Suprapubic skin (tissue), 4 donors: ENCODE data around the gene SMYD3. TPM values are rescaled to one million over a fixed set of nuclear protein-coding genes. Genes with fewer than 3 reads are reported as not detected.

Source experiments
- DNase-seq, 2 donors: peaks; one replicate each; pipeline ENCODE4 v3.0.0-alpha.2; 2019; ENCODE audit warnings: low spot score in 2 of 2
- H3K27ac ChIP-seq: fragments of 200-600 bp; sonication (generic); one replicate; pipeline ENCODE4 v1.5.1; 2019
- H3K27me3 ChIP-seq: fragments of 200-600 bp; sonication (generic); one replicate; pipeline ENCODE4 v1.5.1; 2019
- H3K36me3 ChIP-seq: fragments of 200-600 bp; sonication (generic); one replicate; pipeline ENCODE4 v1.5.1; 2019
- H3K4me1 ChIP-seq: fragments of 200-600 bp; sonication (generic); one replicate; pipeline ENCODE4 v1.5.1; 2019
- H3K4me3 ChIP-seq: fragments of 200-600 bp; sonication (generic); one replicate; pipeline ENCODE4 v1.5.1; 2019; ENCODE audit warnings: mild to moderate bottlenecking
- H3K9me3 ChIP-seq: fragments of 200-600 bp; sonication (generic); one replicate; pipeline ENCODE4 v1.5.1; 2019
- CTCF ChIP-seq, 2 donors: fragments of 200-600 bp in 1 of 2; fragments of 450-650 bp in 1 of 2; sonication (generic) in 1 of 2; IDR thresholded peaks; one replicate each; pipeline ENCODE4 v1.5.1; 2016 to 2019; ENCODE audit warnings: antibody characterized with exemption in 2 of 2, mild to moderate bottlenecking in 1 of 2, moderate library complexity in 1 of 2
- EP300 ChIP-seq: sonication (generic); formaldehyde crosslinking; IDR thresholded peaks from one replicate; pipeline ENCODE4 v1.6.1; 2017; ENCODE audit warnings: antibody characterized with exemption
- POLR2A ChIP-seq, 2 donors: fragments of 450-650 bp; IDR thresholded peaks; one replicate each; pipeline ENCODE4 v1.6.1; 2017; ENCODE audit warnings: antibody characterized with exemption in 2 of 2, mild to moderate bottlenecking in 2 of 2, moderate library complexity in 2 of 2
- POLR2AphosphoS5 ChIP-seq, 3 donors: sonication (generic); formaldehyde crosslinking; IDR thresholded peaks; one replicate each; pipeline ENCODE4 v1.6.1; 2017; ENCODE audit warnings: antibody characterized with exemption in 3 of 3
- WGBS: methylation state at CpG from one replicate; pipeline ENCODE4 v1.1.5; 2018; 5-methylcytosine and 5-hydroxymethylcytosine counted together
- total RNA-seq, 4 donors: library from RNA; depleted of rRNA; stranded (reverse); fragments of >200 nt; gene quantifications; one replicate each; pipeline ENCODE4 v1.1.0, GENCODE V29; 2016

Gene SMYD3
- total RNA-seq, 4 donors from 2014 or later: 14.5 to 33.6 (median 18.9) TPM

- WGBS: 96% methylated on average over 7 of the region's 7 CpGs
These were observed 522.5 kb downstream of the SMYD3 start for GRCh38 chr1:245984390-245985155.

GRCh38 chr1:245983294-245983967 is 523.6 kb downstream of the SMYD3 start:
- WGBS: 64% methylated on average over 7 of the region's 7 CpGs
- peaks cover 15% of the 10 kb centered on the region for H3K4me1 ChIP-seq

More at GRCh38 chr1:245984390-245985155, 522.5 kb downstream of the SMYD3 start:
- Histone ChIP-seq H3K27me3 (no peaks in the 10 kb centered on the region), H3K4me1 (peaks cover 15% of the 10 kb centered on the region), H3K36me3 (no peaks in the 10 kb centered on the region), H3K9me3 (no peaks in the 10 kb centered on the region), H3K4me3 (no peak overlapping the region), H3K27ac (no peak overlapping the region)
- DNase-seq: no peak
- no peak for TF ChIP-seq CTCF (IDR thresholded peaks at IDR 0.05)
- no peak for TF ChIP-seq EP300
- TF ChIP-seq POLR2AphosphoS5 (IDR thresholded peaks at IDR 0.05): no peak
- no peak for TF ChIP-seq POLR2A (IDR thresholded peaks at IDR 0.05)

GRCh38 chr1:245979589-245979988 is 527.5 kb downstream of the SMYD3 start:
- no peak overlapping the region for H3K27ac ChIP-seq
- H3K4me1 ChIP-seq: no peaks in the 10 kb centered on the region
- no peak overlapping the region for H3K4me3 ChIP-seq
- WGBS: 86% methylated on average over 9 of the region's 9 CpGs
- H3K27me3 ChIP-seq: no peaks in the 10 kb centered on the region
- DNase-seq: no peak
- H3K9me3 ChIP-seq: no peaks in the 10 kb centered on the region
- no peaks in the 10 kb centered on the region for H3K36me3 ChIP-seq
- TF ChIP-seq POLR2AphosphoS5 (IDR thresholded peaks at IDR 0.05) (no peak), POLR2A (IDR thresholded peaks at IDR 0.05) (no peak), CTCF (IDR thresholded peaks at IDR 0.05) (no peak), EP300 (no peak)

More at GRCh38 chr1:245983294-245983967, 523.6 kb downstream of the SMYD3 start:
- H3K27ac ChIP-seq: no peak overlapping the region
- TF ChIP-seq EP300: no peak
- no peak for TF ChIP-seq POLR2A (IDR thresholded peaks at IDR 0.05)
- no peak for TF ChIP-seq POLR2AphosphoS5 (IDR thresholded peaks at IDR 0.05)
- no peak for TF ChIP-seq CTCF (IDR thresholded peaks at IDR 0.05)
- H3K9me3 ChIP-seq: no peaks in the 10 kb centered on the region
- no peaks in the 10 kb centered on the region for H3K27me3 ChIP-seq
- DNase-seq: no peak
- no peaks in the 10 kb centered on the region for H3K36me3 ChIP-seq
- no peak overlapping the region for H3K4me3 ChIP-seq

- 80% methylated on average over 3 of the region's 3 CpGs for WGBS
- H3K9me3 ChIP-seq: no peaks in the 10 kb centered on the region
- TF ChIP-seq POLR2A (IDR thresholded peaks at IDR 0.05) (no peak), CTCF (IDR thresholded peaks at IDR 0.05) (no peak), POLR2AphosphoS5 (IDR thresholded peaks at IDR 0.05) (no peak), EP300 (no peak)
- no peaks in the 10 kb centered on the region for H3K36me3 ChIP-seq
- no peaks in the 10 kb centered on the region for H3K4me1 ChIP-seq
- DNase-seq: no peak
- no peak overlapping the region for H3K27ac ChIP-seq
- no peaks in the 10 kb centered on the region for H3K27me3 ChIP-seq
- no peak overlapping the region for H3K4me3 ChIP-seq
These were observed 528.2 kb downstream of the SMYD3 start for GRCh38 chr1:245978915-245979314.

- DNase-seq: no peak
- 92% methylated on average over 4 of the region's 5 CpGs for WGBS
- H3K4me3 ChIP-seq: no peak overlapping the region
- no peaks in the 10 kb centered on the region for H3K36me3 ChIP-seq
- H3K9me3 ChIP-seq: no peaks in the 10 kb centered on the region
- H3K27ac ChIP-seq: no peak overlapping the region
- TF ChIP-seq EP300 (no peak), POLR2AphosphoS5 (IDR thresholded peaks at IDR 0.05) (no peak), POLR2A (IDR thresholded peaks at IDR 0.05) (no peak), CTCF (IDR thresholded peaks at IDR 0.05) (no peak)
- no peaks in the 10 kb centered on the region for H3K27me3 ChIP-seq
- H3K4me1 ChIP-seq: no peaks in the 10 kb centered on the region
These were observed 534.6 kb downstream of the SMYD3 start for GRCh38 chr1:245972476-245972875.
